NCI-H345 treated with DMSO at 0.1 percent for 48 hours (cell line): ENCODE measurements around the gene PCSK6.
"Not testable (repeated sequence)": the region's sequence is repeated elsewhere in the genome, so short reads cannot be mapped to it uniquely, and the experiment has no call there.

ENCODE experiments used
- DNase-seq: peaks from one replicate; lab custom pipeline; 2025; ENCODE audit not compliant: unreplicated experiment; lab: John Stamatoyannopoulos, UW

The PCSK6 gene

DNA sequence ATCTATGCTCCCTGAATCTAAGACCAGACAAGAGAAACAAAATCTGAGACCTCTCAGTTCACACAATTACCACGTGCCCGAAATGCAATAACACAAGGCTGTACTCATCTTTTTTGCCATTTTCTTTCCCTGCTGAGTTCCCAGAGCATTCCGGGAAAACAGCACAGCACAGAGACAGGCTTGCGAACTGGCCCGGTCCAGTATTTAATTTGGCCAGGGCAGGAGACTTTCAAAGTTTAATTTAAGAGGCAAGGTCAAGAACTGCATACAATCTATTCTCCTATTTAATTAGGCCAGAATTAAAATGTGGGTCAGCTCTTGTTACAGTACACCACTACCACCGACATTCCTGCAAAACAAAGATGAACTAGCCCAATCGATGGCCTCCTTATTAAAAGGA, 107.0 kb downstream of the PCSK6 start:
- no peak for DNase-seq

DNA sequence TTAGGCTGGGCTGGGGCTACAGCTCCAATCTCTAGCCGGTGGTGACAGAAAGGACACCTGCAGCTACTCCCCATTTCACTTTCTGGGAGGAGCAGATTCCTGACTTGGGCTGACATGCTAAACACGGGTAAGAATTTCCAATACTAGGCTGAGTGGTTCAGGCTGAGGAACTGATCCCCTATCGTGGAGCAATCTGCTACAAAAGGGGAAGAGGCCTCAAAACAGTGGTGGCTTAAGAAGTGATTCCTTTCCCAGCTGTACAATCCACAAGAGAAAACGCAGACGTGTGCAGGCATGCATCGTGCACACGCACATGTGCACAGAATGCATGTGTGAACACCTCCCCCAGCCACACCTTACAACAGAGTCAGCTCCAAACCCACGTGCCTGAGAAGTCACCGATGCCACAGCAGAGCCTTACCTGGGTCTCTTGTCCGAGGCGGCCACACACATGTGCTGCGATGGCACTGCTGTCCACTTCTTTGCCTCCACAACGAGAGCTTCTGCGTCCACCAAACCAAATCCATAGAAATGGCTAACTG, 107.8 kb downstream of the PCSK6 start:
- DNase-seq, result no peak

DNA sequence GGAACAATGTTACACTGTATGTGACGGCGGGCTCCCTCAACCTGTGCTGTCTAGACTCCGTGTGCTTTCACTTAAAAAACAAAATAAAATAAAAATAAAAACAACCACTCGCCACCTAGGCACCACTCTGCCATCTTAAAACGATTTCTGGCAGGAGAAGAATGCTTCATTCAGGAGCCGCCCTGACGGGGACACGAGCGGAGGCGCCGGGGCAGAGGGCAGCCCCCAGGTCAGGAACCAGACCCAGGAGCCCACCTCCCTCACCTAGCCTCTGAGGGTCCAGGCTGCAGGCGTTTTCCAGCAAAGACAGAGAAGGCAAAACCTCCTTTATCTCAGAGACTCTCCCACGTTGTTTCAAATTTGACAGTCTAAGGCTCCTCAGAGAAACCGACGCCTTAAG, 109.4 kb downstream of the PCSK6 start:
- no peak for DNase-seq

DNA sequence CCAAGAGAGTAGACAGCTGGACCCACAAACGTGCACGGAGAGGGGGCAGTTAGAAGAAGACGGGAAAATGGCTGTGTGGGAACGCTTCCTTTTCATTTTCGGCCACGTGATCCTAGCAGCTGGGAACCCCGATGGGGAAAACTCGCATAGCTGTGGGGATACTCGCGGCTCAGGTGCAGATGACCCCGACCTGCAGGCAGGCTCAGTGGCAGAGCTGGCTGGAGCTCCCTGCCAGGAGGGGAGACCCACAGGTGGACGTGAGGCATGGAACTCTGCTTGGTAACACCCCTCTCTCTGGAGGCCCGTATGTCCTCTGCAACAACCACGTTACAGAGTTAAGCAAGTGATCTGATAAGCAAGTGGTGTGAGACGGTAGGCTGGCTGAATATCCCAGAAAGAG, 109.9 kb downstream of the PCSK6 start:
- no peak for DNase-seq

DNA sequence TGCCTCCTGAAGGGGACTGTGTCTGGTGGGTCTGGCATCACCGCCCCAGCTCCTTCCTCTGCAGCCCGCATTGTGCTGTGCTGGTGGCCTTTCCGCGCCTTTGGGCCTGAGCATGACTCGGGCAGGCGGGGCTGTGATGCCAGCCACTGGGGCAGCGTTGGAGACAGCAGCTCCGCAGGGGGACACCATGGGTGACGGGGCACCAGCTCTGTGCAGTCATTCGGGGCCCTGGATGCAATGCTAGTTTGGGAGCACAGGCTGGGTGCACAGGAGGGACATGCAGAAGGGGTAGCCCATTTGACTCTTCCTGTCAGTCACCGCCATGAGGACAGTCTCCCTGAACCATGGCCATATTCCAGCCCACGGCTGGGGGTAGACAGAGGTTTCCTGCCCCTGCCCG, 110.6 kb downstream of the PCSK6 start:
- DNase-seq, result no peak

DNA sequence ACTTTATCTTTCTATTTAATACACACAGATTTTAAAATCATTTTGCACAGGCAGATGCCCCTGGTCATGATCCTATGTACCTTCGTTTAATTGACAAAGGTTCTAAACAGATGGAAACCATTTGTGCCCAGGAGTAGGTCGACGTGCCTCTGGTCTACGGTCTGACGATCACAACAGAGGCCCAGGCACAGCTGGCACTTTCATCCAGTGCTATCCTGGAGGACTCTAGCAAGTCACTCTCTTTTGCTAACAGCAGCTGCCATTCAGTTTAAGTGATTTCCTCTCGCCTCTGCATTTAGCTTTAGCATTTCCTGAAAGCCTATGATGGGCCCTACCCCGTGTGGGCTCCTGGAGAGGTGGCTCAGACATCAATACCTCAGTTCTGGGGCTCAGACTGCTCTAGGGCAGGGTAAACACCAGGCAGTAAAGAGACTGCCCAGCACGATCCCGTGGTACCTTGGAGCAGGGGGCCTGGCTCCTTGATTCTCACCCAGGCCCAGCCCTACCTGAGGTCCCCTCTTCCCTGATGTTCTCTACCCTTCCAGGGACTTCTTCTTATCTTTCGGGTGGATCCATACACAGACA, 111.2 kb downstream of the PCSK6 start:
- no peak for DNase-seq

DNA sequence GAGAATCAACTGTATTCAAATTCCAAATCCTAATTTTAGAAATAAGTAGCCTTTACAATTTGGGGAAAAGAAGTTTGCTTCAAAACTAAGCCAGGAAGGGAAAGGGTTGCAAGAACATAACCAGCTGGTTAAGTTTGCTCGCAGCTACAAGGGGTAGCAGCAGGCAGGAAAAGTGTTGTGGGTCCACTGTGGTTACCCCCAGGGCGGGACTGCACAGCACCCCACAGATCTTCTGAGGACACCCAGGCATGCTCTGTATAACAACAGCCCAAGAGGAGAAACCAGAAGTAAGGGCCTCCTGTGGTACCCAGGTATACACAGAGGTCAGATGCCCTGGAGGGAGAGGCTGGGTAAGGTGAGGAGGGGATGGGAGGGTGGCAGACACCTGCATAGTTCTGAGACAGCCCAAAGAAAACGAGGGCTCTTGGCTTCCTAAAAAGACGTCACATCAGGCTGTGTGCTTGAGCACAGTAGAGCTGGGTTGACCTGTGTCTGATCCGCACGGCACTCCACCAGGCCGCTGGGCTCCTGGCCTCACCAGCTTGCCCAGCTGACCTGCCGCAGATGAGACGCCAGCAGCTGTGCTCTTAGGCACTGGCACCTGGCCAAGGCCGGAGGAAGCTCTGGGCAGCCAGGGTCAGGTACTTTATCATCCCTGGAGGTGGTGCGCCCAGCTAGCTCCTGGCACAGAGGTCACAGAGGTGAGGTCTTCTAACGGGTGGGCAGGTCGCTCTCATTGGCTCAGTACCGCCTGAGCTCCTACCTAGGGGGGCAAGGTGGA, 112.7 kb downstream of the PCSK6 start:
- no peak for DNase-seq

DNA sequence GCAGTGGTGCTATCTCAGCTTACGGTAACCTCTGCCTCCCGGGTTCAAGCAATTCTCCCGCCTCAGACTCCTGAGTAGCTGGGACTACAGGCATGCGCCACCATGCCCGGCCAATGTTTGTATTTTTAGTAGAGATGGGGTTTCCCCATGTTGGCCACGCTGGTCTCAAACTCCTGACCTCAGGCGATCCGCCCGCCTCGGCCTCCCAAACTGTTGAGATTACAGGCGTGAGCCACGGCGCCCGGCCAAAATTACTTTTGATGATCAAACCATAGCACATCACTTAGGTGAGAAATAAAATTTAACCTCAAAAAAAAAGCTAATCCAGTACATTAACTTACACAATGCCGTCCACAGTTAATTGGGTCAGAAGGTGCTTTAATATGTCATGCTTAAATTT, 114.5 kb downstream of the PCSK6 start:
- not testable (repeated sequence) for DNase-seq

DNA sequence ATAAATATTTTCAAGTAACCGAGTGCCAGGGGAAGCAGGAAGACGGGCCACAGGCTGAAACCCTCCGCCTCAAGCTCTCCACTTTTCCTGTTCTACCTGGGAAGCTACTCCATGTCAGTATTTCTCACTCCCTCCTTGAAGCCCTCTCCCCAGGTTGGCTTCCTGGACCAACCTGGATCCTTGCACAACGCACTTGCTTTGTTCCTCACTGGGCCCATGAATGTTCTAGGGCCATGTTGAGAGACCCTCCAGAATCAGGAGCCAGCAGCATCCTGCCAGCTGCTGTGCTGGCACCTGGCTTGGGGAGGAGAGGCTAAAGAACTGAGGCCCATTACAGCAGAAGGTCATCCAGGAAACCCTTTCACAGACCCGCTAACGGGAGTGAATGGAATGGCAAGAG, 115.2 kb downstream of the PCSK6 start:
- no peak for DNase-seq

DNA sequence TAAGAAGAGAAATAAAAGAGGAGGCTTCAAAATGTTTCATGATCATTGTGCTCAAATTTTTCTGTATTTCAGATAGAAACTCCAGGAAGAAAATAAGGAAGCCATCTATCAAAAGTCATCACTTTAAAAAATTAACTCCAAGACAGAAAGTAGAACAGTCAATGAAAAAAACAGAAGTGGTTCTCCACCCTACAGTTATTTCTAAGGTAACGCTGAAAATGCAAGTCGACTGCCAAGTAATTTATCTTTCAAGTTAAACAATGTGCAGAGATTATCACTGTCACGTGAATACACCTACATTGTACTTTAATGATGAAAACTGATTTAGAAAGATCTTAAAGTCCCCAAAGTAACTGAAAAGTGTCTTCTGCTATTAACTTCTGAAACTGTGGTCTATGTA, 115.9 kb downstream of the PCSK6 start:
- DNase-seq, result no peak

DNA sequence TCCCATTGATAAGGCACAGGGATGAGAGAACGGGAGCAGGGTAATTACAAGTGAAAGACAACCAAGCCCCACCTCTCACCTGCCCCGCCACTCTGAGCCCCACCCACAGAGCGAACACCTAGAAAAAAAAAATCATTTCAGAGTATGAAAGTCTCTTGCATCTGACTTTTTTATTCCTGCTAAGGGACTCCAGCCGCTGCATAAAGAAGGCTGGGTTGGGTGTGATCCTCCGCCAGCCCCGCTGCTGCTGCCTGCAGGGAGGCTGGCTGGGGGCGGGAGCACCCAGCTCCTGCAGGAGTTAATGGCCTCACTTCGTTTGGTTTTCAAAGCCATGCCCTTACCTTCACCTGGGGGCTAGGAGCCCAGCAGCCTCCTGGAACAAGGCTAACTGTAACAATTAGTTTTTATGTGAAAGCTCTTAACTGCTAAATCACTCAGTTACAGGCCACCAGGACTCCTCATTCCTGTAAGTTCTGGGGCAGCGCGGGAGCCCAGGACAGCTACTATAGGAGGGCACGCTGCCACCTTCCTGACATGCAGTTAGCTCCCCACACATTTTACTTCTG, 116.5 kb downstream of the PCSK6 start:
- DNase-seq, result no peak

DNA sequence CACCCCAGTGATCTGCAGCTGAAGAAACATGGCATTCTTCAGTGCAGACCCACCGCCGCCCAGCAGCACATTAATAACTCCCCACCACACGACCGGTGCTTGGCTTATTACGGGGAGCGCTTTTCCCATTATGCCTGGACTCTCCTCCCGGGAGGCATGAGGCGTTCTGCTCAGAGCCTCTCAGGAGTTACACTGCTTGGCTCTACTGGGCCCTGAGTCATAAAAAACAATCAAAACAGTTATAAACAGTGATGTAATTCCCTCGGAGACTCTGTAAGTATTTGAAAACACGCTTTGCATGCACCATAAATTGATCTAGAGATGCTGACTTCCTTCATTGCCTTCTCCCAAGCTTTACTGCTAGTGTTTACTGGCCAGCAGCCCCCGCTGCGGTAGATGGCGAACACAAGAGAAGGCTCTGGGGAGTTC, 117.3 kb downstream of the PCSK6 start:
- DNase-seq, result no peak

DNA sequence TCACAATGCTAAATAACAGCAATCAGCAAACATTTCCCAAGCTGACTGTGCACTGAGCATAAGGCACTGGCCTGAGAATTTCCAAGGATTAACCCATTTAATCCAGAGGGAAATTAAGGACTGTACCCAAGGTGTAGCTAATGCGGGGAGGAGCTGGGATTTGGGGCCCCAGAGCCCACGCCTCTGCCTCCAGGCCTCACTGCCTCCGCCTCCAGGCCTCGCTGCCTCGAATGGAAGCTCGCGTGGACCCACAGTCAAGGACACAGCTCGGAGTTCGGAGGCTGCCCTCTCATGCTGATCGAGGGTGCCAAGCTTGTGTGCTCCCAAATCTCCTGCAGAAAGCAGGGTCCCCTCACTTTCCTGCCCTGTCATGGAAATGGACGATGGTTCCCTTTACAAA, 118.0 kb downstream of the PCSK6 start:
- no peak for DNase-seq

DNA sequence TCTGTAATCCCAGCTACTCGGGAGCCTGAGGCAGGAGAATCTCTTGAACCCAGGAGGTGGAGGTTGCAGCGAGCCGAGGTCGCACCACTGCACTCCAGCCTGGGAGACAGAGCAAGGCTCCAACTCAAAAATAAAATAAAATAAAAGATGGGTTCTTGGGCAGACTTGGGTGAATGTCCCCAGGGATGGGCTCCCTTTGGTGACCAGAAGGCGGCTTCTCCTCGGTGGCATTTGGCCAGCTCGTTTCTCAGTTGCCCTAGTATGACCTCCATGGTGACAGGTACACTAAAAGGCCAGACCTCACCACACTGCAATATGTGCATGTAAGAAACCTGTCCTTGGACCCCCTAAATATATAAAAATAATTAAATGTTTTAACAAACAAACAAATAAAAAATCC, 118.4 kb downstream of the PCSK6 start:
- DNase-seq, result no peak

DNA sequence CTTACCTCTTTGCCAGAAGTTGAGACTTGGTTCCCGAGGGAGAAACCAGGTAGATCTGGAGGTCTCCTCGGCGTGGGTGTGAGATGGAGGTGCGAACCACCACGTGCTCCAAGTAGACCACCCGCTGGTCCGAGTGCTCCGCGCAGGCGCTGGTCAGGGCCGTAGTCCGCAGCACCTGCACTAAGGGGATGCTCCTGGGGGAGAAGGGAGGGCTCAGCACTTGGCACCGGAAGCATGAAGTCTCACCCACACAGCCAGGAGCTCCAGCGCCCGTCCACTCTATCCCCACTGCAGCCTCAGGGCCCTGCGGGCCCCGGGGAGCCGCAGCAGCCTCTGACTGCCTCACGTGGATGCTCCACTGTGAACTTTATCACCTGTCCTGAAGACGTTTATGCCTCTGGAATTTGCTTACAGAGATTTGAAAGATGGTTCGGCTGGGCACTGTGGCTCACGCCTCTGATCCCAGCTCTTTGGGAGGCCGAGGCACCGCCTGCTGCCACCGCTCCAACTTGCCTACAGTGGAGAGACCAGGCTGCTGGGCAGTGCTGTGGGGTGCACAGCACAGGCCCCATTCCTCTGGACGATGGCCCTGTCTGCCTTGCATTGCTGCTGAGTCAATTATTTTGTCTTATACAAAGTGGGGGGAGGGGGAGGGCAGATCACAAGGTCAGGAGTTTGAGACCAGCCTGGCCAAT, 119.0 kb downstream of the PCSK6 start:
- no peak for DNase-seq

DNA sequence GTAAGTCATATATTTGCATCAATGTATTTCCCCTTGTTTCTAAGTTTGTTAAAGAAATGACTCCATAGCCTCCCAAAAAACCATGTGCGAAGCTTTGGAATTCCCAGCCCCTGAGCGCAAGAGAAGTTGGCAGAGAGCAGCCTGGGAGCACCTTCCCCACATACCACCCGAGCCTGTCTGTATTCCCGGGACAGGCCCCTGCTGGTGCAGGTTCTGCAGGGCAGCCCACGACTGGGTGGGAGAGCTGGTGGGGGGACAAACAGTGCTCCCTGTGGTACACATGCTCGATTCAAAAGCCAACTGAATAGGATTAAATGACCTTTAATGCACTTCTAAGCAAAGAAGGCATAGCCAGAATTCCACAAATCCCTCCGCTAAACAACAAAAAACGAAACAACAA, 119.8 kb downstream of the PCSK6 start:
- DNase-seq, result no peak

DNA sequence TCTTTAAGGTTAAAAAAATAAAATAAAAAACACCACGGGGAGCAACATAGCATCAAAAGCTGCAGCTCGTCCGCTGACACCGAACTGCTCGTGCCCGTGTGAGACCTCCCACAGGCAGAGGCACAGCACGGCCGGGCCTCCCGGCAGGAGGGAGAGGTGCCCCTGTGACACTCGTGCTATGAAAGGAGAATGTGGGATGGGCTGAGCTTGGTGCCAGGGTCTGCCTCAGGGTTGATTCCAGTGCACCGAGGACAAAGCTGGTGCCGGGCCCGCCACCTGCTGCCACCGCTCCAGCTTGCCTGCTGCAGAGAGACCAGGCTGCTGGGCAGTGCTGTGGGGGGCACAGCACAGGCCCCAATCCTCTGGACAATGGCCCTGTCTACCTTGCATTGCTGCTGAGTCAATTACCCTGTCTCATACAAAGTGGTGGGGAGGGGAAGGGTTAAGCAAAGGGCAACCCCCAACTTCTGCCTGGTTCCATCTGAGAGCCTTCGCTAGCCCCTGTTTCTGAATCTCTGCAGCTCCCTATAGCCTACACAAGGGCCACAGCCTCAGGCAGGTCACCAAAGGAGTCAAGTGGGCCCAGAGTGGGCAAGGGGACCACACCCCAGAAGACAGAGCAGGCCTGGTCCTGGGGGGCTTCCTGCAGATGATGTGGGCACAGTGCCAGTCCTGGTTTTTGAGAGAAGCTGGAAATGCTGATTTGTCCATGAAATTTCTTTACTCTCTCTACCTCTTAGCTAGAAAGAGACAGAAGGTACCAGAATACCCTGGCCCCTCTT, 120.5 kb downstream of the PCSK6 start:
- DNase-seq, result no peak

DNA sequence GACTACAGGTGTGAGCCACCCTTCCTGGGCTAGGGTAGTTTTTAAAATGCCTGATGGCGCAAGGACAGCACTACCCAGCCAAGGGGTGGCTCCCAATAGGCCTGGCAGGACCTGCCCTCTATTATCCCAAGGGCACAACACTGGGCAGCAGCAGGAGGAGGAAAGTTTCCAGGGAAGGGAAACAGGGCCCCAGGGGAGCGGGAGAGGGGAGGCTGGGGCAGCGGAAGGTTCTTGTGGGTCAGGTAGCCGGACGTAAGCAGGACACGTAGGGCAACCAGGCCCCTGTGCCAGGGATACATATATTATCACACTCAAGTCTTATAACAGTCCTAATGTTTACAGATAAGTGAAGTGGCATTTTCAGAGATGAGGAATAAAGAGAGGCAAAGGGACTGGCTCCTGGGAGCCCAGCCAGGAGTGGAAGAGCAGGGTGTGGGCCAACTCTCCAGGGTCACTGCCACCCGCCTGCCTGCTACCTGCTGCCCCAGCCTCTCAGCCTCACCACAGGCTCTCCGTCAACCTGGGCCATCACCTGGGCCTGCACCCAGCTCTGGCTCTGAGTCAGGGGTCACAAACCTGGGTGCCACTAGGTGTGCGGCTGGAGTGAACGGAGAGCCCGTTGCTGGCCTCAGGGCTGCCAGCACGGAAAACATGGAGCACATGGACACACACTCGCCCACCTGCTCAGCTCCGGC, 121.3 kb downstream of the PCSK6 start:
- DNase-seq, result no peak

DNA sequence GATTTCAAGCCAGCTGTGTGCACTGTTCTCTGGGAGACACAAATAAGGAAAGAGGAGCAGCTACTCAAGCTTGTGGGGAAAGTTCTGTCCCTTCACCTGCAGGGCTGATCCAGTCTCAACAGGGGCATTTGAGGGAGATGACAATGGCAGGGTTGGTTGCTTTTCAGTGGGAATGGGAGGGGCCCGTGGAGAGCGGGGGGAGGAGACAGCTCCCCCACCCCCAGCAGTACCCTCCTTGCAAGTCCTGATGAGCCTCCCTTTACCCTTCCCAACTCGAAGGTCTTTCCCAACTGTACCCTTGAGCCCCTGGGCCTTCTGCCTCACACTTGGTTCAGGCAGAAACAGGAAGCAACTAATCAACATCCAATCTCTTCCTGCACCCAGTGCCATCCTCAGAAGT, 122.7 kb downstream of the PCSK6 start:
- DNase-seq, result no peak

DNA sequence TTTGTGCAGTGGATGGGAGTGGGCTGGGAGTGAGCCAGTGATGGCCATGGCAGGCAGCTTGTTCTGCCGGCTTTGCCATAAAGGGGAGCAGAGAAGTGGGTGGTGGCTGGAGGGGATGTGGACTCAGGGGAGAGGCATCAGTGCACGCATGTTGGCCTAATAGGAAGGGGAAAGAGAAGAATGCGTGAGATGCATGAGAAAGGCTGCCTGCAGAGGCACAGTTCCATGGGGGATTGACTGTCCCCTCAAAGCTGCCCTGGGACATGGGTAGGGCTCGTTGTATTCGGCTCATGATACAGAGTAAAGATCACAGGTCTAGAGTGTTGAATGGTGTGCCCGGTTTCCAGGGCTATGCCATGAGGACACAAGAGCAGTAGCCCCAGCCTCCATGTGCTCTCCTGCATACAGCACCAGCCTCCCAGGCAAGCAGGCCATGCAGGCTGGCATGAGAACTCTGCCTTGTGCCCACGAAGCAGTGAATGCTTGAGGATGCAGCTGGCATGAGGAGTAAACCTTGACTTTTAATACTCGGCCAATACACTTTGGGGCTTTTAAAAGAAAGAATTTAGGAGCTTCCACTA, 126.4 kb downstream of the PCSK6 start:
- DNase-seq, result no peak
